SU-DHL-6 (cell line): ENCODE results near the gene ST6GAL2.

ENCODE experiments used
- H2AFZ ChIP-seq: fragments of 200-600 bp; sonication (generic); 2 replicates; pipeline ENCODE4 v1.6.1; 2014; ENCODE audit warnings: low read depth, mild to moderate bottlenecking, moderate library complexity, mixed read lengths, antibody characterized with exemption, low read length; ENCODE audit not compliant: severe bottlenecking
- H3F3A ChIP-seq: fragments of 200-600 bp; shearing (Covaris generic); 2 replicates; pipeline ENCODE4 v1.6.0; 2016; ENCODE audit warnings: antibody characterized with exemption, mild to moderate bottlenecking; ENCODE audit not compliant: insufficient read depth
- H3K27ac ChIP-seq: fragments of 200-600 bp; sonication (generic); 2 replicates; pipeline ENCODE4 v1.5.1; 2016; ENCODE audit warnings: low read depth, mild to moderate bottlenecking, low read length, moderate library complexity, mixed read lengths
- H3K27me3 ChIP-seq: fragments of 200-600 bp; sonication (generic), shearing (Covaris generic); 2 replicates; pipeline ENCODE4 v1.6.0; 2014; ENCODE audit warnings: mild to moderate bottlenecking, low read length
- H3K36me3 ChIP-seq: fragments of 200-600 bp; sonication (generic); 2 replicates; pipeline ENCODE4 v1.6.1; 2014; ENCODE audit warnings: mild to moderate bottlenecking, low read length, mixed read lengths
- H3K4me2 ChIP-seq: fragments of 300-600, 200-600 bp; shearing (Covaris generic), sonication (generic); 2 replicates; pipeline ENCODE4 v1.6.0; 2014; ENCODE audit warnings: low read length, low read depth, mild to moderate bottlenecking; ENCODE audit not compliant: poor library complexity, severe bottlenecking
- H3K4me3 ChIP-seq: fragments of 200-600 bp; sonication (generic); 2 replicates; pipeline ENCODE4 v1.5.1; 2014; ENCODE audit warnings: antibody characterized with exemption, low read length, mild to moderate bottlenecking, mixed read lengths; ENCODE audit not compliant: insufficient read depth, poor library complexity, severe bottlenecking
- H3K79me2 ChIP-seq: fragments of 200-600 bp; sonication (generic); 2 replicates; pipeline ENCODE4 v1.6.1; 2014; ENCODE audit warnings: mild to moderate bottlenecking, low read length, moderate library complexity; ENCODE audit not compliant: insufficient read depth
- H3K9ac ChIP-seq: fragments of 200-600 bp; sonication (generic); 2 replicates; pipeline ENCODE4 v1.7.0; 2014; ENCODE audit warnings: mild to moderate bottlenecking, low read length
- H3K9me2 ChIP-seq: fragments of 200-600 bp; sonication (generic); replicated peaks from 2 replicates; pipeline ENCODE4 v1.6.1; 2014; ENCODE audit warnings: low read length; ENCODE audit not compliant: insufficient read depth
- H3K9me3 ChIP-seq: fragments of 200-600 bp; sonication (generic); 2 replicates; pipeline ENCODE4 v1.6.1; 2014; ENCODE audit warnings: low read length, mixed read lengths; ENCODE audit not compliant: insufficient read depth
- H4K20me1 ChIP-seq: fragments of 200-600 bp; sonication (generic); 2 replicates; pipeline ENCODE4 v1.6.1; 2014; ENCODE audit warnings: low read depth, mild to moderate bottlenecking, antibody characterized with exemption, low read length, moderate library complexity, mixed read lengths
- EZH2phosphoT487 ChIP-seq: fragments of 200-600 bp; sonication (generic), shearing (Covaris generic); conservative IDR thresholded peaks from 2 replicates; pipeline ENCODE4 v1.6.1; 2018; ENCODE audit warnings: mild to moderate bottlenecking, antibody characterized with exemption, low read length, moderate library complexity, mixed read lengths
- TF ChIP-seq, protein P1 (sequence below): fragments of 200-600 bp; sonication (generic); IDR thresholded peaks from one replicate; pipeline ENCODE4 v1.5.1; 2017; ENCODE audit warnings: antibody characterized with exemption, mild to moderate bottlenecking, low read length, moderate library complexity; ENCODE audit not compliant: insufficient read depth, poor library complexity, severe bottlenecking

The ST6GAL2 gene

GRCh38 chr2:106868275-106868674 lies 17.7 kb downstream of the ST6GAL2 start:
- Histone ChIP-seq H3K79me2 (no peaks in the 10 kb centered on the region), H3K27ac (no peak overlapping the region), H3K36me3 (no peaks in the 10 kb centered on the region), H2AFZ (no peak overlapping the region), H3K4me2 (no peak overlapping the region), H3K9me3 (no peaks in the 10 kb centered on the region), H3K9me2 (no peaks in the 10 kb centered on the region), H3K4me3 (no peak overlapping the region), H4K20me1 (no peaks in the 10 kb centered on the region), H3K27me3 (no peaks in the 10 kb centered on the region), H3F3A (no peaks in the 10 kb centered on the region), H3K9ac (no peak overlapping the region)
- TF ChIP-seq EZH2phosphoT487, result no peak
- TF ChIP-seq, protein P1, sequence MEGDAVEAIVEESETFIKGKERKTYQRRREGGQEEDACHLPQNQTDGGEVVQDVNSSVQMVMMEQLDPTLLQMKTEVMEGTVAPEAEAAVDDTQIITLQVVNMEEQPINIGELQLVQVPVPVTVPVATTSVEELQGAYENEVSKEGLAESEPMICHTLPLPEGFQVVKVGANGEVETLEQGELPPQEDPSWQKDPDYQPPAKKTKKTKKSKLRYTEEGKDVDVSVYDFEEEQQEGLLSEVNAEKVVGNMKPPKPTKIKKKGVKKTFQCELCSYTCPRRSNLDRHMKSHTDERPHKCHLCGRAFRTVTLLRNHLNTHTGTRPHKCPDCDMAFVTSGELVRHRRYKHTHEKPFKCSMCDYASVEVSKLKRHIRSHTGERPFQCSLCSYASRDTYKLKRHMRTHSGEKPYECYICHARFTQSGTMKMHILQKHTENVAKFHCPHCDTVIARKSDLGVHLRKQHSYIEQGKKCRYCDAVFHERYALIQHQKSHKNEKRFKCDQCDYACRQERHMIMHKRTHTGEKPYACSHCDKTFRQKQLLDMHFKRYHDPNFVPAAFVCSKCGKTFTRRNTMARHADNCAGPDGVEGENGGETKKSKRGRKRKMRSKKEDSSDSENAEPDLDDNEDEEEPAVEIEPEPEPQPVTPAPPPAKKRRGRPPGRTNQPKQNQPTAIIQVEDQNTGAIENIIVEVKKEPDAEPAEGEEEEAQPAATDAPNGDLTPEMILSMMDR, result no peak

DNA sequence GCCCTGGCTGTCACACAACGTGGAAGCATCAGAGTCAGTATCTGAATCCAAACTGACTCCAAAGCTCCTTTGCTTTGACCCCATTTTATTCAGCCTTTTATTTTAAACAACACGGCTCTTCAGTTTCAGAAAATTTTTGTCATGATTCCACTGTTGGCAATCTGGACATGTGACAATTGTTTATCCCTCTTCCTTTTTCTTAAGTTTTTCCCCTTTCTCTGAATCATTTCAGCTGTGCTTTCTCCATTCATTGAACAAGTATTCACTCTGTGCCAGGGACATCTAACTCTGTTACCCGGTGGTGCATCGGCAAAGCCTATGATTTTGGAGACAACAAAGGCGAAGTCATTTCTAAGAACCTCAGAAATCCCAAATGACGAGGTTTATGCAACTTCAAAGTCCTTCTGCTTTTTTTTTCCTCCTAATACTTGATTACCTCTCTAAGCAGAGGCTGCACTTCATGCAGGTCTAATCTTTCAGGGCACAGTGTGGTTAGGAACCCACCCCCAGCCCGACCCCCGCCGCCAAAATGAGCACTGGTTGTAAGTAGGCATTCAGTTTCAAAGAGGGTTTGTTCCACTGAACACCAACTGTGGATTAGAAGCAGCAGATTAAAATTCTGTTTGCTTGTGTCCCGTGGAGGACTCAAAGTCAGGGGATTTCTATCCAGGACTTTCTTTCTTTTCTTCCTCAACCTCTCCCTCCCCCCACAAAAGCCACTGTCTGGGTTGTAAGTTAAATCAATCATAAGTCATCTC lies 18.6 kb downstream of the ST6GAL2 start:
- Histone ChIP-seq H3K9ac (no peak overlapping the region), H3F3A (no peaks in the 10 kb centered on the region), H3K4me3 (no peak overlapping the region), H3K36me3 (no peaks in the 10 kb centered on the region), H4K20me1 (no peaks in the 10 kb centered on the region), H3K27ac (no peak overlapping the region), H2AFZ (no peak overlapping the region), H3K27me3 (no peaks in the 10 kb centered on the region), H3K9me3 (no peaks in the 10 kb centered on the region), H3K9me2 (no peaks in the 10 kb centered on the region), H3K79me2 (no peaks in the 10 kb centered on the region), H3K4me2 (no peak overlapping the region)
- TF ChIP-seq, protein P1, result no peak
- TF ChIP-seq EZH2phosphoT487, result no peak

DNA sequence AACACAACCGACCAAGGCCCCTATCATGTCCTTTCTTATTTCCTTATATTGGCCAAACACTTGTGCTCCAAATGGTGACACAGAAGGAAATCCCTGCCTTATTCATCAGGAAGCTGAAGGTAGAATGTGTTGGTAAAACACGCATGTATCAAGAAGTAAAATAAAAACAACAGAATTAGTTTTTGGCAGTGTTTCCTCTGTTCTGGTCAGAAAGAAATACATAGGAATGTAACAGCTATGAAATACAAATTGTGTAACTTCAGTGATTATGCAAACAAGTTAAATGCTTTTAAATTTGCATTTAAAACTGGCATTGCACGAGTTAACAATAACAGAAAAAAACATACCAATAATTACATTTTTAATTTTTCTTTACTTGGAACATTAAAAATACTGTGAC lies 19.3 kb downstream of the ST6GAL2 start:
- H3K79me2 ChIP-seq, result no peaks in the 10 kb centered on the region
- no peak overlapping the region for H3K4me2 ChIP-seq
- no peaks in the 10 kb centered on the region for H3K9me2 ChIP-seq
- H3K36me3 ChIP-seq, result no peaks in the 10 kb centered on the region
- no peak overlapping the region for H2AFZ ChIP-seq
- H3K9ac ChIP-seq, result no peak overlapping the region
- no peaks in the 10 kb centered on the region for H3F3A ChIP-seq
- no peaks in the 10 kb centered on the region for H4K20me1 ChIP-seq
- H3K27ac ChIP-seq, result no peak overlapping the region
- no peak overlapping the region for H3K4me3 ChIP-seq
- no peaks in the 10 kb centered on the region for H3K9me3 ChIP-seq
- no peaks in the 10 kb centered on the region for H3K27me3 ChIP-seq
- TF ChIP-seq EZH2phosphoT487, result no peak
- TF ChIP-seq, protein P1, result no peak
